ENCODE results near the gene ZGPAT. TPM values are rescaled to one million over a fixed set of nuclear protein-coding genes. Genes with fewer than 3 reads are reported as not detected.

ZGPAT gene
- total RNA-seq, 1 donor from 2014 or later: 32.8 TPM

GRCh38 chr20:63753381-63753780, 45.5 kb downstream of the ZGPAT start:
- H3K36me3 Mint-ChIP-seq: no peaks in the 10 kb centered on the region
- H3K4me3 Mint-ChIP-seq: no peak overlapping the region
- no peaks in the 10 kb centered on the region for H3K4me1 Mint-ChIP-seq (ENCODE audit: unreplicated experiment)
- H3K9me3 Mint-ChIP-seq: no peaks in the 10 kb centered on the region
- no peak overlapping the region for H3K27ac Mint-ChIP-seq
- TF ChIP-seq CTCF (conservative IDR thresholded peaks at IDR 0.05): no peak
- no peaks in the 10 kb centered on the region for H3K27me3 Mint-ChIP-seq
- DNase-seq (ENCODE audit: extremely low spot score, unreplicated experiment): no peak

GRCh38 chr20:63754008-63754407, 46.2 kb downstream of the ZGPAT start:
- Mint-ChIP-seq H3K27ac (no peak overlapping the region), H3K36me3 (no peaks in the 10 kb centered on the region), H3K4me3 (no peak overlapping the region), H3K4me1 (ENCODE audit: unreplicated experiment) (no peaks in the 10 kb centered on the region), H3K9me3 (no peaks in the 10 kb centered on the region), H3K27me3 (no peaks in the 10 kb centered on the region)
- no peak for DNase-seq (ENCODE audit: extremely low spot score, unreplicated experiment)
- TF ChIP-seq CTCF (conservative IDR thresholded peaks at IDR 0.05): no peak

- no peaks in the 10 kb centered on the region for H3K36me3 Mint-ChIP-seq
- H3K27me3 Mint-ChIP-seq: no peaks in the 10 kb centered on the region
- no peaks in the 10 kb centered on the region for H3K9me3 Mint-ChIP-seq
- no peaks in the 10 kb centered on the region for H3K4me1 Mint-ChIP-seq (ENCODE audit: unreplicated experiment)
- no peak overlapping the region for H3K4me3 Mint-ChIP-seq
- H3K27ac Mint-ChIP-seq: no peak overlapping the region
- DNase-seq (ENCODE audit: extremely low spot score, unreplicated experiment): no peak
- TF ChIP-seq CTCF (conservative IDR thresholded peaks at IDR 0.05): no peak
Measured at GRCh38 chr20:63755933-63756647, 48.3 kb downstream of the ZGPAT start.

- no peaks in the 10 kb centered on the region for H3K4me1 Mint-ChIP-seq (ENCODE audit: unreplicated experiment)
- no peaks in the 10 kb centered on the region for H3K27me3 Mint-ChIP-seq
- H3K9me3 Mint-ChIP-seq: no peaks in the 10 kb centered on the region
- H3K4me3 Mint-ChIP-seq: no peak overlapping the region
- no peak overlapping the region for H3K27ac Mint-ChIP-seq
- DNase-seq (ENCODE audit: extremely low spot score, unreplicated experiment): no peak
- no peak for TF ChIP-seq CTCF (conservative IDR thresholded peaks at IDR 0.05)
- H3K36me3 Mint-ChIP-seq: no peaks in the 10 kb centered on the region
Measured at GRCh38 chr20:63756648-63756991, 48.8 kb downstream of the ZGPAT start.

GRCh38 chr20:63758152-63758551, 50.3 kb downstream of the ZGPAT start:
- no peaks in the 10 kb centered on the region for H3K4me1 Mint-ChIP-seq (ENCODE audit: unreplicated experiment)
- no peak overlapping the region for H3K27ac Mint-ChIP-seq
- no peaks in the 10 kb centered on the region for H3K9me3 Mint-ChIP-seq
- no peak for TF ChIP-seq CTCF (conservative IDR thresholded peaks at IDR 0.05)
- no peak for DNase-seq (ENCODE audit: extremely low spot score, unreplicated experiment)
- no peaks in the 10 kb centered on the region for H3K27me3 Mint-ChIP-seq
- no peak overlapping the region for H3K4me3 Mint-ChIP-seq
- H3K36me3 Mint-ChIP-seq: no peaks in the 10 kb centered on the region

Measured in type B pancreatic cell (in vitro differentiated cells).